Coronary artery (tissue), 2 donors: ENCODE data around the gene SLC5A4.
"Not testable (repeated sequence)": the region's sequence is repeated elsewhere in the genome, so short reads cannot be mapped to it uniquely, and the experiment has no call there.

Experiments
- DNase-seq: peaks from one replicate; pipeline ENCODE4 v3.0.0-alpha.2; 2017; ENCODE audit warnings: low spot score
- H3K27ac ChIP-seq, 2 donors: fragments of 200-600 bp; sonication (generic); one replicate each; pipeline ENCODE4 v1.5.1; 2016 to 2019
- H3K4me3 ChIP-seq: fragments of 200-600 bp; sonication (generic); 2 replicates; pipeline ENCODE4 v1.5.1; 2016; ENCODE audit warnings: mild to moderate bottlenecking, moderate library complexity
- TF ChIP-seq, protein P1 (sequence below): fragments of 200-600 bp; sonication (generic); IDR thresholded peaks from one replicate; pipeline ENCODE4 v1.5.1; 2019; ENCODE audit warnings: antibody characterized with exemption

Gene SLC5A4

DNA sequence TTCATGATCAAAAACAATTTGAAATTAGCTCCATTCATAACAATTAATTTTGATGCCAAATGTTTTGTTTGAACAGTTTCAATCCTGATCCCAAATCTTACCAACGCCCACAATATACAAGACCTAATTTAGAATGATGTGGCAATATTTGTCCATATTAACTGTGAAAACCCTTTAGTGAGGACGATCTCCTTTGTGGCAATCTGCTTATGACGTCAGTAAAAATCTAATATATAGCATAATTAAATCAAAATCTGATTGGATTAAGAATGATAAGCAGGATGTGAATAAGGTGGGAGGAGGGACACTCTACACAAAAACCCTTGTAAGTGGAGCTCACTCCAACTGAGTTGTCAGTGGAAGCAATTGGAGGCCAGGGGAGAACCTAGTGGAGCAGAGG is 11.9 kb upstream of the SLC5A4 start:
- TF ChIP-seq, protein P1, sequence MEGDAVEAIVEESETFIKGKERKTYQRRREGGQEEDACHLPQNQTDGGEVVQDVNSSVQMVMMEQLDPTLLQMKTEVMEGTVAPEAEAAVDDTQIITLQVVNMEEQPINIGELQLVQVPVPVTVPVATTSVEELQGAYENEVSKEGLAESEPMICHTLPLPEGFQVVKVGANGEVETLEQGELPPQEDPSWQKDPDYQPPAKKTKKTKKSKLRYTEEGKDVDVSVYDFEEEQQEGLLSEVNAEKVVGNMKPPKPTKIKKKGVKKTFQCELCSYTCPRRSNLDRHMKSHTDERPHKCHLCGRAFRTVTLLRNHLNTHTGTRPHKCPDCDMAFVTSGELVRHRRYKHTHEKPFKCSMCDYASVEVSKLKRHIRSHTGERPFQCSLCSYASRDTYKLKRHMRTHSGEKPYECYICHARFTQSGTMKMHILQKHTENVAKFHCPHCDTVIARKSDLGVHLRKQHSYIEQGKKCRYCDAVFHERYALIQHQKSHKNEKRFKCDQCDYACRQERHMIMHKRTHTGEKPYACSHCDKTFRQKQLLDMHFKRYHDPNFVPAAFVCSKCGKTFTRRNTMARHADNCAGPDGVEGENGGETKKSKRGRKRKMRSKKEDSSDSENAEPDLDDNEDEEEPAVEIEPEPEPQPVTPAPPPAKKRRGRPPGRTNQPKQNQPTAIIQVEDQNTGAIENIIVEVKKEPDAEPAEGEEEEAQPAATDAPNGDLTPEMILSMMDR = no peak
- no peak for DNase-seq
- H3K4me3 ChIP-seq = no peak overlapping the region
- no peak overlapping the region for H3K27ac ChIP-seq

DNA sequence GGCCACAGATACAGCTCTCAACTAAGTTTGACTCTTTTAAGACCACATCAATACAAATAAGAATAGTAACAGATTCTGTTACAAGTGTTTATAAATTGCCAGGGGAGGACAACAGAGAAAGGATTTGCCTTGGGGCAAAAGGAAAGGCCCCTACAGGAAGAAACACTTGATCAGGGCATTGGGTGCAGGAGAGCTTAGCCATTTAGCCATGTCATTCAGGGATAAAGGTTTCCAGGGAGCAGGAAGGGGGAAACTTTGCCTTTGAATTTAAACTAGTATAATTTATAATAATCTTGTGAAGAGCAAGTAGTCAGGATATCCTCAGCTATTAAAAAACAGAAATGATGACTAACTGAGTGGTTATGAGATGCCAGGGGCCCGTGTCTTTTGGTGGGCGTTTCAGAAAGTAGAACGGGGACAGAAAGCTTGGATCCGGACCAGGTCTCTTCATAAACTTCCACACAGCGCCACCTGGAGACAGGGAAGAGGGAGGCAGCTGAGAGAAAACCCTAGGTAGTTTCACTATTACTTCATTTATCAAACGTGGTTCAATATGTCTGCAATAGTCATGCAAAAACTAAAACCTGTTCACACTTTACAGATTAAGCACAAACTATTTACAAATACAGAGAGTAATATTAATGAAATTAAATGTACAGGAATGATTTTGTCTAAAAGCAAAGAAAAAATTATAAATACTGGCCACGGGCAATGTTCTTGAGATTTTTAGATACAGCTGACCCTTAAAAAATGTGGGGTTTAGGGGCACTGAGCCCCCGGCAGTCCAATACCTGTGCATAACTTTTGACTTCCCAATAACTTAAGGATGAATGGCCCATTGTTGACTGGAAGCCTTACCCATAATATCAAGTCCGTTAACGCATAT is 11.0 kb upstream of the SLC5A4 start:
- H3K4me3 ChIP-seq = peak overlapping the region; percentile 3

DNA sequence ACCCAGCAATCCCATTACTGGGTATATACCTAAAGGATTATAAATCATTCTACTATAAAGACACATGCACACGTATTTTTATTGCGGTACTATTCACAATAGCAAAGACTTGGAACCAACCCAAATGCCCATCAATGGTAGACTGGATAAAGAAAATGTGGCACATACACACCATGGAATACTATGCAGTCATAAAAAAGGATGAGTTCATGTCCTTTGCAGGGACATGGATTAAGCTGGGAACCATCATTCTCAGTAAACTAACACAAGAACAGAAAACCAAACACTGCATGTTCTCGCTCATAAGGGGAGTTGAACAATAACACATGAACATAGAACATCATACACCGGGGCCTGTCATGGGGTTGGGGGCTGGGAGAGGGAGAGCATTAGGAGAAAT is 8.5 kb upstream of the SLC5A4 start:
- H3K4me3 ChIP-seq, H3K27ac ChIP-seq, DNase-seq: not testable (repeated sequence)

More for the DNA sequence above, 11.0 kb upstream of the SLC5A4 start:
- TF ChIP-seq, protein P1 = peak; percentile 51
- no peak overlapping the region for H3K27ac ChIP-seq
- DNase-seq = no peak

DNA sequence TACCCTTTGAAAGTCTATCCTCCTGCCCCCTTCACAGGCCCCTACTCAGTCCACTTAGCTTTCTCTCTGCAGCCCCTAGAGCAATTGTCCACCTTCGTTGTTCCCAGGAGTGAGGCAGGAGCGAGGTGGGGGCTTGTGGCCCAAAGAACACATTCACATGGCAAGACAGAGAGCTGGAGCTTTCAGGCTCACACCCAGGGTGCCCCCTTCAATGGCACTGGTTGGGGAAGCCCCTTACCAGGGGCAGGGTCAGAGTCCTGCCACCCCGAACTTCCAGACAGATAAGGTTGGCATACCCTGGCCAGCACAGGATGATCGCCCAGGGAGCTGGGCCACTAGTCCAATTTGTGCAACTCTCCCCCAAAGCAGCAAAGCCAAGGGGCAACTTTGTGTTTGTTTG is 6.2 kb upstream of the SLC5A4 start:
- TF ChIP-seq, protein P1 = no peak
- DNase-seq = no peak
- Histone ChIP-seq H3K4me3 (no peak overlapping the region), H3K27ac (no peak overlapping the region)

DNA sequence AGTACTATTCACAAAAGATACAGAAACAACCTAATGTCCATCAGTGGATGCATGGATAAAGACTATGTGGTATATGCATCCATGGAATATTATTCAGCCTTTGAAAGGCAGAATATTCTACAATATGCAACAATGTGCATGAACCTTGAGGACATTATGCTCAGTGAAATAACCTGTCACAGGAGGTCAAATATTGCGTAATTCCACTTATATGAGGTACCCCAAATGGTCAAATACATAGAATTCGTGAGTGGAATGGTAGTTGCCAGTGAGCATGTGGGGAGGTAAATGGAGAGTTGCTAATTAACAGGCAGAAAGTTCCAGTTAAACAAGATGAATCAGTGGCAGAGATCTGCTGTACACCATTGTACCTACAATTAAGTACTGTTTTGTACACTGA is 3.6 kb upstream of the SLC5A4 start:
- TF ChIP-seq, protein P1 = no peak
- H3K4me3 ChIP-seq = no peak overlapping the region
- H3K27ac ChIP-seq = no peak overlapping the region
- no peak for DNase-seq

DNA sequence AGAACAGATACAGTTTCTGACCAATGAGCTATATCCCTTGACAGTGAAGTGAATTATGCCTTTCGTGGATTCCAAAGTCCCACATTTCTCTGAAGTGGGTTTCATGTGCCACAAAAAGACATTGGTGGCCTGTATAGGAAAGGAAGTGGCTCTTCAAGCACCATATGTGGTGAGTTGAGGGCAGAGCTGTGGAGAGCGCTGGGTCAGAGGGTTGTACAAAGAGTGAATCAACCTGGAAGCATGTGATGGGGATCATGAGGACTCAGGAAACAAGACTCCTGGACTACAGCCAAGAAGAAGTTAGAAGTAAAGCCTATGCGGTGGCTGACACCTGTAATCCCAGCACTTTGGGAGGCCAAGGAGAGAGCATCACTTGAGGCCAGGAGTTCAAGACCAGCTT is 579 bp upstream of the SLC5A4 start:
- no peak overlapping the region for H3K27ac ChIP-seq
- TF ChIP-seq, protein P1 = no peak
- DNase-seq = no peak
- H3K4me3 ChIP-seq = no peak overlapping the region

DNA sequence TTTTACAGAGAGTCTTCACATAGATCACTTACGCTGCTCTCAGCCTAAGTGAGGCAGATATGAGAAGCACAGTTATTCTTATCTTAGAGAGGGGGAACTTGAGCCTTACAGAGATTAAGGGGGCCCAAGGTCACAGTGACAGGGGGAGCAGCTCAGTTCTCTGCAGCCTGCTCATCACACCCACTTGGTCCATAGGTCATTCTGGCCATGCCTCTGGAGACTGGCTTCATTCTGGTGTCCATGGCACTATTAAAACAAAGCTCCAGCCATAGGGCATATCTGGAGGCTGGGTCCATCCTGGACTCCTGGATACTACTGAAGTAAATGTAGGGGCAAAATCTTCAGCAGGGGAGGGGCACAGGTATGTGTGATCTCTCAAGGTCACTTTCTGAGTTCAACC is 5.9 kb downstream of the SLC5A4 start:
- Histone ChIP-seq H3K4me3 (no peak overlapping the region), H3K27ac (no peak overlapping the region)
- no peak for DNase-seq
- TF ChIP-seq, protein P1 = no peak
